Measurements from ENCODE around the gene KCNN3.

KCNN3 gene

DNA sequence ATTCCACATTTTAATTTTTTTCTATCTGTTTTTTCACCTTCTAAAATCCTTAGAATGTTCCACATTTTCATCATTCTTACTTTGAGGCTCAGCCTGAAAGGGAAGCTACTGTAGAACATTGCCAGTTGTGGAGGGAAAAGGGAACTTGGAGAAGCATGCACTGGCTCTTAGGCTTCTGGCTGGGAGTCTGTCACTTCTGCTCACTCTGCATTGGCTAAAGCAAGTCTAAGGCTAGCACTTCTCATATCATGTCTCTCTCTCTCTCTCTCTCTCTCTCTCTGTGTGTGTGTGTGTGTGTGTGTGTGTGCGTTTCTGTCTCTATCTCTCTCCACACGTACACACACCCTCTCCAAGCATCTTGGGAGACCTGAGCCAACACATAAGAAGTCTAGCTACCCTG is 212.5 kb downstream of the KCNN3 start:
- no peak for TF ChIP-seq ZNF274 (IDR thresholded peaks at IDR 0.05; ENCODE audit: low read depth, low read length)
- no peak overlapping the region for H3K4me3 ChIP-seq (ENCODE audit: low read length)

DNA sequence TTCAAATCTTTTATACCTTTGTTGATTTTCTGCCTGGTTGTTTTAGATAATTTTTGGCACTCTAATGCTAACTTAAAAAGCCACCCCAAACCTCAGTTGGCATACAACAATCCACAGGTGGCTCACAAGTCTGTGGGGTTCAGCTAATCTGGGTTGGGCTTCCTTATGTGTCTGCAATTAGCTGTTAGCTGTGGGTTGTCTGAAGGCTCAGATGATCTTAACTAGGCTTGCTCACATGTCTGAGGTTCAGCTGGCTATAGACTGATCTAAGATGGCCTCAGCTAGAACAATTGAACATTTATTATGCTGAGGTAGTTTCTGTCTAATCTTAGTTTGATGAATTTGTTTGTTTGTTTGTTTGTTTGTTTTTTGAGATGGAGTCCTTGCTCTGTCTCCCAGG is 217.2 kb downstream of the KCNN3 start:
- no peak for TF ChIP-seq ZNF274 (IDR thresholded peaks at IDR 0.05; ENCODE audit: low read depth, low read length)
- H3K4me3 ChIP-seq (ENCODE audit: low read length), result no peak overlapping the region

All from GM08714 (cell line).